HL-60/S4 treated with phorbol 12-myristate 13-acetate at 8.2 ng/mL for 4 days and 3 days (cell line): ENCODE data around the gene RIPK4.
"Not testable (repeated sequence)": the region's sequence is repeated elsewhere in the genome, so short reads cannot be mapped to it uniquely, and the experiment has no call there.

Experiments
- in situ Hi-C: fragments of 300-500 bp; cut with MboI; formaldehyde crosslinking; loops from 2 replicates; pipeline ENCODE4 v1.15.0; 2022; ENCODE audit warnings: low sequenced_read_pairs

RIPK4 gene

GRCh38 chr21:41741253-41742072, 25.4 kb downstream of the RIPK4 start:
- in situ Hi-C loops, result no loop called here

DNA sequence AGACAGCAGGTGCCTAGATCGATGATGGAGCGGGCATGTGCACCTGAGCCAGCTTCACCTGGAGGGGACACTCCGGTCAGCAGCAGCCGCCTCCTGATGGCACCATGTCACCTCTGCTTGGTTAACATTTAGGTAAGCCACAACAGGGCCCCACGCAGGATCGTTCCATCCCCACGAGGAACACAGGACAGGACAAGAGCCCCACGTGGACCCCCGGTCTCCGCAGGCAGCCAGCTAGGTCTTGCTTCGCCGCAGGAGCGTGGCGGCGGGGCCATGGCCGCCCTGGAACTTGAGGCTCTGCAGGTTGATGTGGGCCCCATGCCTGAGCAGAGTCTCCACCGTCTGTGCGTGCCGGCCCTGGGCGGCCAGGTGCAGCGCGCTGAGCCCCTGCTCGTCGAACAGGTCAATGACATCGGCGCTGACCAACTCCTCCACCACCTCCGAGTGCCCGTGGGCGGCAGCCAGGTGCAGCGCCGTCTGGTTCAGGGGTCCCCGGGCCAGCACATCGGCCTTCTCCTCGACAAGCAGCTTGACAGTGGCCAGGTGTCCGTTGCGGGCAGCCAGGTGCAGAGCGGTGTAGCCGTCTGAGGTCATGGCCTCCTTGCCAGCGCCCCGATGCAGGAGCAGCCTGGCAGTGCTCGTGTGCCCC, 26.1 kb downstream of the RIPK4 start:
- in situ Hi-C loops, result no loop called here

DNA sequence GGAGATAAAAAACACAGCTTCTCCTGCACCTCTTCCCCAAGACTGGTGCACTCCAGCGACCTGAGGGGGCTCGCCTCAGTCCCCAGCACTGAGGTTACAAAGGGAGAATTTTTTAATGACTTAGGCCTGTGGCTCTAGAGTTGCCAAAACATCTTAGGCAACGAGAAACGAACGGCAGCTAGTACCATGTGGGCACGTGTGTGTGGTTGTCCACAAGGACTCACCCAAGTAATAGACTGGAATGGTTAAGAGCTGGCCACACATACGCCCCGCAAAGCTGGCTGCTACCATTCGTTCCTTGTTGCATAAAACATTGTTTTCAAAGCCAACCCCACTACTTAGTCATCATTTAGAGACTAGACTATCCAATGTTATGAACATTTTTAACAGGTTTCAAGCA, 26.9 kb downstream of the RIPK4 start:
- in situ Hi-C loops, result no loop called here

GRCh38 chr21:41739011-41739410, 27.8 kb downstream of the RIPK4 start:
- in situ Hi-C loops, result no loop called here

GRCh38 chr21:41737651-41738324, 29.1 kb downstream of the RIPK4 start:
- in situ Hi-C loops, result no loop called here

GRCh38 chr21:41736423-41736822, 30.4 kb downstream of the RIPK4 start:
- in situ Hi-C loops, result no loop called here

- in situ Hi-C loops, result no loop called here
Observed at GRCh38 chr21:41733951-41734689, 32.7 kb downstream of the RIPK4 start.

GRCh38 chr21:41731081-41731480, 35.8 kb downstream of the RIPK4 start:
- in situ Hi-C loops, result no loop called here

GRCh38 chr21:41730367-41730765, 36.5 kb downstream of the RIPK4 start:
- in situ Hi-C loops, result no loop called here

DNA sequence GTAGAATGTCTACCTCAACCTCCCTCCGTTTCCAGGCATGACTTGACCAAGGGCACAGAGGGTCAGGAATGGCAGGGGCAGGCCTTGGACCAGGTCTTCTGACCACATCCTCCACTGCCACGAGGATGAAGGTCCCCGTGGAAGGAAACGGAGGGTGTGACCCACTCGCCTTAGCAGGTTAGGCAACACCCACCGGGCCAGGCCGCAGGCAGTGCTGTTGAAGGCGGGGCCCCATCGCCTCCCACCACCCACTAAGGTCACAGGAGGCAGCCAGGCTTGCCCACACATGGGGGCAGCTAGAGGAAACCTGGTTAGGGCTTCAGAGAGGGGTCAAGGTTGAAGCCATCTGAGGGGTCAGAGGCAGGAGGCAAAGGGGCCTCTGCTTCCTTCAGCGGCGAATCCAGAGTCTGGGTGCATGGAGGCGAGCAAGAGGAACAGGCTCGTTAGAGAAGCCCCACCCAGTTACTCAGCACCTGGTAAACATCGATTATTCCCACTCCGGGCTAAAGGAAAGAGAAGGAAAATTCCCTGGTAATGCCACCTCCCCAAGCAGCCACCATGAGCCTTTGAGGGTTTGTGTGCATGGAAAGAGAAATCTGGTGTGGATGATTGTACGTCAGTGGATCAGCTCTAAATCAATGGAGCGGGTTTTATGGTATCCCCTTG, 37.0 kb downstream of the RIPK4 start:
- in situ Hi-C loops, result no loop called here

DNA sequence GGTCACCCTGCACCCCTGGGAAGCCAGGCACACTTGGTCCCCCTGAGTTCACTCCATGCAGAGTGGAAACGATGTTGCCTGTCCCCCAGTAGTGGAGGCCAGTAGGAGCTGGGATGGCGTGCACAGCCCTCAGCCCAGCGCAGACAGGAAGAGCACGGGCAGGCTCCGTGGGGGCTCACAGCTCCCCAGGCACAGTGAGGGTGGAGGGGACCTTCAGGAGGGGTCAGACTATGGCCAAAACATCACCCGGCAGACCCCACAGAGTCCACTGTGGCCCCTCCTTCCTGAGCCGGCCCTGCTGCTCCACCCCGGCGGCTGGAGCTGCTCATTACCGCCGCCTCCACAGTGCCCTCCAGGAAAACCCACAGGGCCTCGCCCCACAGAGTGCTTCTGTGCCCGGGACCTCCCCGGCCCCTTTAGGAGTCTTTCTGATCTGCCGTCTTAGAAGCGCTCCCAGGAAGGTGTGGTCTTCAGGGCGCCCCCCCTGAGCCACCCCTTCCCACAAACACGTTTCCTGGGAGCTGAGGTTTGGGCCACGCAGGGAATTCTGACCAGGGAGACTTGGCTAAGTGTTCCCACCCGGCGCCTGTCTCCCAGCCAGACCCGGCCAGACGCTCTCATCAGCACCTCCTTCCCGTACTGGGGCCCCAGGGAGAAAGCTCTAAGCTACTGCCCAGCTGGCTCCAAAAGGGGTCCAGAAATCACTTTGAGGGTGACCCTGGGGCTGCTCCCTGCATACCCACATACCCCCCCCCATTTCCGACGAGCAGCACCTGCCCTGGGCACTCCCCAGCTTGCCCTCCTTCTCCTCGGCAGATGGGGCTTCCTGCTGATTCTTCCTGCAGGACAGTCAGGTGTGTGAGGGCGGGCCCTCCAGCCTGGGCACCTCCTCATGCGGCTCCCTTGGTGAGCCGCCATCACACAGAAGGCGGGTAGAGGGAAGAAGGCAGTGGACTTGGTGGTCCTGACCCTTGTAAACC, 38.8 kb downstream of the RIPK4 start:
- in situ Hi-C loops, result no loop called here

- in situ Hi-C loops, result no loop called here
Observed at GRCh38 chr21:41726970-41727783, 39.7 kb downstream of the RIPK4 start.

- in situ Hi-C loops, result no loop called here
Observed at GRCh38 chr21:41726630-41726969, 40.3 kb downstream of the RIPK4 start.

DNA sequence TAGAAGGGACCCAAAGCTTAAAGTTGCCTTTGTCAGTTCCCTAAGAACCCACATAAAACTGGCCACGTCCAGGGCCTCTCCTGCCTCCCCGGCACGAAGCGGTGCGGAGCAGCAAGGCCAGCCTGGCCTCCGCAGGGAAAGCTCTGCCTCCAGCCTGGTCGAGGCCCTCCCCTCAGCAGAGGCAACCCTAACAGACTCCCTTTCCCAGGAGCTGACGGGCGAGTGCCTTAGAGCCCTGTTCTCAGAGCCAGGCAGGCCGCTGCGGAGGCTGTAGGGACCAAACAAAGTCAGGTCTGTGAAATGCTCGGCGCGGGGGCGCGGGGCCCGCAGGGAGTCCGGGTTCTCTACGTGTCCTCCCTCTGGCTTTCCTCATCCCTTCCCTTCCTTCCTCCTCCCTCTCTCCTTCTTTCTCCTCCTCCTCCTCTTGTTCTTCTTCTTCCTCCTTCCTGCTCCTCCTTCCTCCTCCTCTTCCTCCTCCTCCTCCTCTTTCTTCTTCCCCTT, 40.7 kb downstream of the RIPK4 start:
- in situ Hi-C loops, result no loop called here

DNA sequence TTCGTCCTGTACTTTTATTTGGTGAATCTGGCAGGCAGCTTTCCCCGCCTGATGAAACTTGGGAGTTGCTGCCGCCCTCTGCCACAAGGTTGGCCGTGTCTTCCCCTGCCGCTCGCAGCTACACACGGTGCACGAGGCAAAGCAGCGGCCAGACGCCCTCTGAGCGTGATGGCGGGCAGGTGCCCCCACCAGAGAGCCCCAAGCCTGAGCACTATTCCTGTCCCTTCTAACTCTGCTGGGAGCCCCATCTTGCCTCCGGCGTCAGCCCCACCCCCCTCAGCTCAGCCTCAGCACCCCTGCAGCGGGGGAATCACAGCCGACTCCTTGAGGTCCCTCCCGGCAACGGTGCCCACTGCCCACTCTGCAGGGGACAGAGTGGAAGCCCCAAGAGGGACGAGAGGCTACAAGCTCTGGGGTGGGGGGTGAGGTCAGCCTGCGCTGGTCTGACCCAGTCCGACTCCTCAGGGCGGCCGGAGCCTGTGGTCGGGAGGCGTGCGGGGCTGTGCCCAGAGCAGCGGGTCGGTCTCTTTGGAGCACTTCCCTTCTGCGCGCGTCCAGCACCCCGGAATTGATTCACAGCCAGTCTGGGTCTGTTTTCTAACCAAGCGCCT, 41.3 kb downstream of the RIPK4 start:
- in situ Hi-C loops, result no loop called here

DNA sequence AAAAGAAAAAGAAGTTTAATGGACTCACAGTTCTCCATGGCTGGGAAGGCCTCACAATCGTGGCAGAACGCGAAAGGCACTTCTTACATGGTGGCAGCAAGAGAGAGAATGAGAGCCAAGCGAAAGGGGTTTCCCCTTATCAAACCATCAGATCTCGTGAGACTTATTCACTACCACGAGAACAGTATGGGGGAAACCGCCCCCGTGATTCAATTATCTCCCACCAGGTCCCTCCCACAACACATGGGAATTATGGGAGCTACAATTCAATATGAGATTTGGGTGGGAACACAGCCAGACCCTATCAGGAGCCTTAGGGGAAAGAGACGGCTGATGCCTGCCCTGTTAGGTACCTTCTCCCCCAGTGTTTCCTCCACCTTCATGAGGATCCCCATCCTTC, 43.0 kb downstream of the RIPK4 start:
- in situ Hi-C loops, result not testable (repeated sequence)

DNA sequence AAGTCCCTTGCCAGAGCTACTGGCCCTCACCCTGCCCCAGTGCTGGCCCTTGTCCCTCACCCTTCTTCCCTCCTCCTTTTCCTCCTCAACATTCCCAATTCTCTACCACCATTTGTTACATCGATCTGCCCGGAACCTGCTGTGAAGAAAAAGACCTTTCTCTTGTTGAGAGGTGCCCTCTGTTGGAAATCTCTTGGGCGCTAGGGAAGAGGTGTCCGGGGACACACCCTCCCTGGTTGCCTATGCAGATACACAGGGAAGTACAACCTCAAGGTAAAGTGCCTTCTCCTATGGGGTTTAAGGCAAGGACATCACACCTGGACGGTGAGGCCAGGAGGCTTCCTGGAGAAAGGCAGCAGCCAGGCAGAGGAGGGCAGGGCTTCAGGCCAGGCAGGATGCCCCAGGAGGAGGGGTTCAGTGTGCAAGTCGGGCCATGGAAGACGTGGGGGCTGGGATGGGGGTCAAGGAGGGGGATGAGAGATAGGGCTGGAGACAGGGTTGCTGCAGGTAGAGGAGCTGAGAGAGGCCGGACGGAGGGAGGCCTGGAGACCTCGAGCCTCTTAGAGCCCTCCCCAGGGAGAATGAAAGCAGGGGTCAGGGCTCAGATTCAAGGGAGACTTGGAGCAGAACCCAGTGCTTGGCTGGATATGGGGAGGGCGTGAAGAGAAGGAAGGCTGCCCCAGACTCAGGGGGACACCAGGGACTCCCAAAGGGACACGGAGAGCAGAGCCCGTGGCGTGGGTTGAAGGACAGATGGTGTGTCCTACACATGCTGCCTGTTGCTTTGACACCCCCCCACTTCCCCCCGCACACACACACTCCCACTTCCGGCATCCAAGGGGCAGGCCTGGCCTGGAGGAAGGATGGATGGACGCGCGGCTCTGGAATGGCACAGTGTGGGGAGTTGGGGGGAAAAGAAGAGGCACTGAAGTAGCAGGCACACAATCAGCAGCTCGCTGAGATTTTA, 44.5 kb downstream of the RIPK4 start:
- in situ Hi-C loops, result no loop called here
